Psoas muscle (tissue), 8 donors: Measurements from ENCODE around the gene KCNMB4. TPM values are rescaled to one million over a fixed set of nuclear protein-coding genes. Genes with fewer than 3 reads are reported as not detected.

Source experiments
- ATAC-seq, 4 donors: fragments of 200-7000 bp; cut with Tn5 transposase; one replicate each; pipeline ENCODE4 v1.9.1; 2020; ENCODE audit warnings: moderate library complexity in 3 of 4, mild to moderate bottlenecking in 2 of 4
- DNase-seq, 2 donors: peaks; one replicate each; pipeline ENCODE4 v3.0.0-alpha.2; 2020
- H3K27ac ChIP-seq: fragments of 200-600 bp; one replicate; pipeline ENCODE4 v1.8.0; 2022
- H3K27me3 ChIP-seq, 3 donors: fragments of 200-600 bp in 1 of 3; one replicate each; pipeline versions ENCODE4 v1.6.1 to v1.8.0; 2013 to 2022; ENCODE audit warnings: low read length in 2 of 3, mild to moderate bottlenecking in 2 of 3, moderate library complexity in 1 of 3; ENCODE audit not compliant: insufficient read depth in 3 of 3
- H3K36me3 ChIP-seq, 2 donors: fragments of 200-600 bp in 1 of 2; one replicate each; pipeline versions ENCODE4 v1.6.1 to v1.8.0; 2013 to 2022; ENCODE audit warnings: low read depth in 1 of 2, mild to moderate bottlenecking in 1 of 2, moderate library complexity in 1 of 2; ENCODE audit not compliant: insufficient read depth in 1 of 2
- H3K4me1 ChIP-seq: fragments of 200-600 bp; one replicate; pipeline ENCODE4 v1.8.0; 2022
- H3K4me3 ChIP-seq: fragments of 200-600 bp; one replicate; pipeline ENCODE4 v1.8.0; 2022; ENCODE audit warnings: mild to moderate bottlenecking
- H3K9me3 ChIP-seq: fragments of 200-600 bp; one replicate; pipeline ENCODE4 v1.8.0; 2022
- CTCF ChIP-seq: fragments of 200-600 bp; IDR thresholded peaks from one replicate; pipeline ENCODE4 v1.8.0; 2022; ENCODE audit warnings: antibody characterized with exemption
- WGBS, 3 donors: extraction: QIAGEN DNeasy Blood & Tissue Kit; methylation state at CpG; one replicate each; pipeline versions ENCODE4 v1.1.6 to v1.1.7; 2013; 5-methylcytosine and 5-hydroxymethylcytosine counted together
- intact Hi-C, 2 donors: fragments of 100-400 bp; cut with DNase I; formaldehyde crosslinking; loops; one replicate each; pipeline versions ENCODE4 v1.11.0 to v1.14.2; 2022
- polyA plus RNA-seq, 3 donors: library from polyadenylated mRNA; stranded (reverse); fragments of 200-250 nt; gene quantifications; one replicate each; pipeline ENCODE4 v1.2.3, GENCODE V29; 2013
- total RNA-seq, 4 donors: library from RNA; stranded (reverse); fragmentation: NEBNext Ultra II Directional in 2 of 4; extraction: Animal tissue kit (Norgen Biotek cat#: 25700) in 2 of 4; gene quantifications; one replicate each; pipeline versions ENCODE4 v1.2.1 to v1.2.4, GENCODE V29; 2021 to 2023
- donor health status: healthy with polysubstance abuse.
- donor health status: DM: no; HTN: no; CAD: no; lungs with moderate emphysema.
- donor health status: Bipolar disorder and iron deficiency.
- donor health status: healthy.
- donor health status: DM: yes; HTN: yes; CAD: no.
- donor health status: DM: no; HTN: no; CAD: no.
- donor health status: DM: no; HTN: no; CAD: no.
- donor health status: DM: yes; HTN: yes; CAD: no.

KCNMB4 gene
- total and polyA plus RNA-seq, 7 donors, result 0.54 to 1.9 (median 0.82) TPM

- DNase-seq, result no peak
- intact Hi-C loops, result no loop called here
- Histone ChIP-seq H3K4me3 (no peak overlapping the region), H3K27ac (no peak overlapping the region), H3K9me3 (no peaks in the 10 kb centered on the region), H3K36me3 (no peaks in the 10 kb centered on the region), H3K27me3 (no peaks in the 10 kb centered on the region), H3K4me1 (no peaks in the 10 kb centered on the region)
- ATAC-seq, result no peak
- 77 to 100% (median 91%) methylated on average over 1 of the region's 1 CpG for WGBS, 3 donors
- no peak for TF ChIP-seq CTCF
These were observed 36.5 kb downstream of the KCNMB4 start for GRCh38 chr12:70402597-70402996.

GRCh38 chr12:70403826-70404225 is 37.7 kb downstream of the KCNMB4 start:
- intact Hi-C loops, result no loop called here
- H3K27me3 ChIP-seq, result no peaks in the 10 kb centered on the region
- H3K36me3 ChIP-seq, result no peaks in the 10 kb centered on the region
- no peak overlapping the region for H3K27ac ChIP-seq
- no peaks in the 10 kb centered on the region for H3K4me1 ChIP-seq
- no peak for ATAC-seq
- H3K4me3 ChIP-seq, result no peak overlapping the region
- TF ChIP-seq CTCF, result no peak
- no peaks in the 10 kb centered on the region for H3K9me3 ChIP-seq
- no peak for DNase-seq

GRCh38 chr12:70408004-70408790 is 42.1 kb downstream of the KCNMB4 start:
- TF ChIP-seq CTCF, result no peak
- intact Hi-C loops, result no loop called here
- ATAC-seq (no peak), DNase-seq (no peak)
- 91 to 93% (median 92%) methylated on average over 16 of the region's 16 CpGs for WGBS, 3 donors
- Histone ChIP-seq H3K27me3 (no peaks in the 10 kb centered on the region), H3K27ac (no peak overlapping the region), H3K9me3 (no peaks in the 10 kb centered on the region), H3K36me3 (no peaks in the 10 kb centered on the region), H3K4me1 (no peaks in the 10 kb centered on the region), H3K4me3 (no peak overlapping the region)

GRCh38 chr12:70415987-70416386 is 49.9 kb downstream of the KCNMB4 start:
- no peak for ATAC-seq
- no peaks in the 10 kb centered on the region for H3K4me1 ChIP-seq
- 36 to 47% (median 43%) methylated on average over 1 of the region's 1 CpG for WGBS, 3 donors
- no peak overlapping the region for H3K4me3 ChIP-seq
- no peak overlapping the region for H3K27ac ChIP-seq
- no peaks in the 10 kb centered on the region for H3K36me3 ChIP-seq
- intact Hi-C loops, result no loop called here
- DNase-seq, result no peak
- no peak for TF ChIP-seq CTCF
- H3K27me3 ChIP-seq, result no peaks in the 10 kb centered on the region
- H3K9me3 ChIP-seq, result no peaks in the 10 kb centered on the region

GRCh38 chr12:70417121-70417520 is 51.0 kb downstream of the KCNMB4 start:
- 92 to 94% (median 93%) methylated on average over 3 of the region's 3 CpGs for WGBS, 3 donors
- H3K4me3 ChIP-seq, result no peak overlapping the region
- ATAC-seq (no peak), DNase-seq (no peak)
- no peaks in the 10 kb centered on the region for H3K27me3 ChIP-seq
- no peaks in the 10 kb centered on the region for H3K9me3 ChIP-seq
- H3K36me3 ChIP-seq, result no peaks in the 10 kb centered on the region
- H3K4me1 ChIP-seq, result no peaks in the 10 kb centered on the region
- intact Hi-C loops, result no loop called here
- no peak for TF ChIP-seq CTCF
- no peak overlapping the region for H3K27ac ChIP-seq
